GM18498 (cell line): ENCODE results near the gene ITIH5.
"Not testable (repeated sequence)": the region's sequence is repeated elsewhere in the genome, so short reads cannot be mapped to it uniquely, and the experiment has no call there.

Experiments
- ATAC-seq: cut with Tn5 transposase; IDR thresholded peaks from one replicate; pipeline ENCODE4 v1.9.1; 2021; ENCODE audit warnings: mild to moderate bottlenecking, moderate library complexity; ENCODE audit not compliant: unreplicated experiment

Gene ITIH5

GRCh38 chr10:7666253-7667023, at the start of gene ITIH5:
ITIH5 (minus strand) TSS chr10:7666966; CDS start chr10:7666892, 74 bp downstream.
- no peak for ATAC-seq

GRCh38 chr10:7715515-7715914, 48.7 kb upstream of the ITIH5 start:
- ATAC-seq = no peak

- not testable (repeated sequence) for ATAC-seq
These were observed 44.3 kb upstream of the ITIH5 start for GRCh38 chr10:7711075-7711474.

- no peak for ATAC-seq
These were observed 43.7 kb upstream of the ITIH5 start for GRCh38 chr10:7710446-7710845.

GRCh38 chr10:7708832-7709231, 42.1 kb upstream of the ITIH5 start:
- ATAC-seq = no peak

- no peak for ATAC-seq
These were observed 41.3 kb upstream of the ITIH5 start for GRCh38 chr10:7707858-7708622.

GRCh38 chr10:7707102-7707501, 40.3 kb upstream of the ITIH5 start:
- no peak for ATAC-seq

GRCh38 chr10:7706534-7707073, 39.8 kb upstream of the ITIH5 start:
- no peak for ATAC-seq

GRCh38 chr10:7705341-7705740, 38.6 kb upstream of the ITIH5 start:
- ATAC-seq = no peak

- no peak for ATAC-seq
These were observed 37.6 kb upstream of the ITIH5 start for GRCh38 chr10:7704071-7705016.

GRCh38 chr10:7703140-7703539, 36.4 kb upstream of the ITIH5 start, which contains the start of gene ITIH2:
ITIH2 (plus strand) TSS chr10:7703316; CDS start chr10:7703435, 119 bp downstream.
- ATAC-seq = no peak

- no peak for ATAC-seq
These were observed 35.6 kb upstream of the ITIH5 start for GRCh38 chr10:7702288-7702812.

GRCh38 chr10:7701158-7701742, 34.5 kb upstream of the ITIH5 start:
- no peak for ATAC-seq

GRCh38 chr10:7700577-7701125, 33.9 kb upstream of the ITIH5 start:
- no peak for ATAC-seq

- ATAC-seq = no peak
These were observed 30.7 kb upstream of the ITIH5 start for GRCh38 chr10:7697426-7697825.

GRCh38 chr10:7696545-7696944, 29.8 kb upstream of the ITIH5 start:
- no peak for ATAC-seq

- ATAC-seq = not testable (repeated sequence)
These were observed 26.4 kb upstream of the ITIH5 start for GRCh38 chr10:7693194-7693593.

- not testable (repeated sequence) for ATAC-seq
These were observed 25.6 kb upstream of the ITIH5 start for GRCh38 chr10:7692368-7692767.

- not testable (repeated sequence) for ATAC-seq
These were observed 24.3 kb upstream of the ITIH5 start for GRCh38 chr10:7690885-7691597.
